NCI-H2081 (cell line): Measurements from ENCODE around the gene COL4A1.

Experiments used
- DNase-seq, 2 experiments: peaks; one replicate each; lab custom pipeline; 2025; lab: John Stamatoyannopoulos, UW

The COL4A1 gene

GRCh38 chr13:110133425-110134235, 173.3 kb downstream of the COL4A1 start:
- peak in 1 of 2 experiments; percentile 15 for DNase-seq

DNA sequence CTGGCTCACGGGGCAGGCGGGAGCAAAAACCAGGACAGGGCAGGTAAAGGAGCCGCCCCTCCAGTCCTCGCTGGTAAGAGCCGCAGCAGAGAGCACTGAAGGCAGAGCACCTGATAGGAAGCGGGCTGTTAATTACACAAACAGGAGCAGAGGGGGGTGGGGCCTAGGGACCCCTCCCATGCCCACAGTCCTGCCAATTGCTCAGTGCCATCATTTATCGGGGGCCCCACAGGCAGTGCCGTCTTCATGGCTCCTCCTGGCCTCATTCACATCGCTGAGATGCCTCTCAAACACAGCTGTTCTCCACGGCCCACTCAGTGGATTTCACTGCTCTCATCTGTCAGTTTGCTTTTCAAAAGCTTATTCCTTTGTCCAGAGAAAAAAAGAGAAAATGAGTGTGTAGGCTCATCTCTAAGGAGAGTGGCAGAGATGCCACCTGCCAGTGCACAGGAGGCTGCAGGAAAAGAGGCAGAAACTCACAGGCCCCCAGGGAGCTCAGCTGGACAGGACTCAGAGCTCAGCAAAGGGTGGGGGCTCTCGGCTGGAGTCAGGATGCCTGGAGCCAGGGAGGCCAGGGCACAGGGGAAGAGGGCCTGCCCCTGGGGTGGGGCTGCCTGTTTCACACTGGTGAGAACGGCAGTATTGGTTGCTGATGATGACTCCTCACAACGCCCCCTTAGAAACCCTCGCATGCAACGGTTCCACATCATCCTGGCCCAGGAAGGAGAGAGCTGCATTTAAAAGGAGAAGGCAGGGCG, 174.6 kb downstream of the COL4A1 start:
- no peak for DNase-seq

DNA sequence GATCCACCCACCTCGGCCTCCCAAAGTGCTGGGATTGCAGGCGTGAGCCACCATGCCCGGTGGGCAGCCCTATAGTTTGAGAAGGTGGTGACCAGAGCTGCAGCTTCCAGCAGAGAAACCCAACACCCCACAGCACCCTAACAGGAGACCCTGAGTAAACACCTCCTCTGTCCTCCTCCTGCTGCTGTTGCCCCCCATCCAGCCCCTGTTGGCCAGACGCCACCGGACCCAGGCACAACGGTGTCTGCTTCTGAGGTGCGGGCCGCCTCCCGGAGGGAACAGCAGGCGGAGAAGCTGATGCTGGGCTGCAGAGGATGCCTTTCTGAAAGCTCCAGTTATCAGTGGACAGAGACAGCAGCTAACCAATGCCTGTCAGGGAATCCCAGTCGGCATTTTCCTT, 175.5 kb downstream of the COL4A1 start:
- no peak for DNase-seq

GRCh38 chr13:110130431-110130830, 176.5 kb downstream of the COL4A1 start:
- no peak for DNase-seq

DNA sequence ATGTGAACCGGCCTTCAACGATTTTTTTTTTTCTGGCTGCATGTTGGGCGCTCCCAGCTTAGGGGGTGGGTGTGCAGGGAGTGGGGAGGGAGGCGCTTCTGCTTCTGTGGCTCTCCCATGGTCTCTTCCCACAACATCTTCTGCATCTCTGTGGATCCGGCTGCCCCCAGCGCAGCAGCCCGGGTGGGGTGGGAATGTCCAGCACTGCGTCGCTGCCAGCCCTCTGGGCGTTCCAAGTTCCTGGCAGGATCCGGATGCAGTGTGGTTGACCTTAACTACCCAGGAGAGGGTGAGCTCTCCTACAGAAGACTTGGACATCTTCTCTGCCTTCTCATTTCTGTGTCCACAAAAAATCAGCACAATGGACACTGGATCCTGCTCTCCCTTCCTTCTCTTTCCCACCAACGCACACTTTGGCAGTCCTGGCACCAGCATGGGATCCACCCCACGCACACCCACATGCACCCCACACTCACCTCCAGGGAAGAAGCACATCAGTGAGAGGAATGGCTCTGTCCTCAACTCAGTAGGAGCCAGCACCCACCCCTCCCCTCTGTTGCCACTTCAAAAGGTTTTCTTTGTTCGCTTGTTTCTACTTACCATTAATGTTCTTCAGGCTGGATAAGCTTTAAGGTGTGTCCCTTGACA, 177.3 kb downstream of the COL4A1 start:
- no peak for DNase-seq

- no peak for DNase-seq
Observed at GRCh38 chr13:110129076-110129475, 177.9 kb downstream of the COL4A1 start.

DNA sequence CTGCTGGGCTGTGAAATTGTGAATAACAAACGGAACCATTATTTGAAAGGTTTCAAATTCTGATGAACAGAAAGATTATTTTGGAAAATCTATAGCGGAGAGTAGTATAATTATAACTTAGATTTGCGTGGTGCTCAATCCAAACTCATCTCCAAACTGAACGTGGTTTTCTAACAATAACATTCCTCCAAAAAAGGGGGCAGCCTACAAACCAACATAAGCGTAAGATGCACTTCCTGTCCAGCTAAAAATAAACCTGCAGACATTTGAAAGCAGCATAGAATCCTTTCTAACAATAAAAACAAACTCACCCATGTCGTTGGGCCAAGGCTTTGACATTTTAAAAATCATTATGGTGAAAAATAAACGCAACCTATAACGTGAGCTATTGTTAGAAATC, 178.4 kb downstream of the COL4A1 start:
- no peak for DNase-seq

DNA sequence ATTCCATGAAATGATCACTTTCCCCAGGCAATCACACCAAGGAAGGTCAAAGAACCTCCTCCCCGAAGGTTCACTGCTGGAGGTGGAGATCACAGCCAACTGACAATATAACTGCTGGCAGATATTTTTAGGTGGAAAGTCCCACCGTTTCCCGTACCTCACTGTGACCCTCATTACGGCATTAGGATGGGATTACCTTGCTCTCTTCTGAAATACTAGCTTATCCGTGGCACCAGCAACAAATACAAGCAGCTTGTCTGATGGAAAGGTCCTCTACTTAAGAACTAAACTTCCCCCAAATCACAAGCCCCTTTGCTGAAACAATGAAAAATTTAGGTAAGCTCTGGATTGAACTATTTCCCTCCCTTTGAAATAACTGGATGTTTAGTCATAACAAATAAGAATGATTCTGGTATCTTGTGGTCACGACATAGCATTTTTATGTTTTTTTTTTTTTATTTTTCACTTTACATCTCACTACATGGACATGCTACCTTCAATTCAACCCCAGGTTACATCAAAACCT, 178.9 kb downstream of the COL4A1 start:
- no peak for DNase-seq

- DNase-seq: no peak
Observed at GRCh38 chr13:110126391-110126961, 180.5 kb downstream of the COL4A1 start.

GRCh38 chr13:110125613-110126272, 181.2 kb downstream of the COL4A1 start:
- DNase-seq: no peak

GRCh38 chr13:110125157-110125556, 181.8 kb downstream of the COL4A1 start:
- no peak for DNase-seq

- no peak for DNase-seq
Observed at GRCh38 chr13:110124201-110124940, 182.6 kb downstream of the COL4A1 start.

GRCh38 chr13:110123041-110123809, 183.7 kb downstream of the COL4A1 start:
- peak in 1 of 2 experiments; percentile 56 for DNase-seq

GRCh38 chr13:110121422-110122083, 185.4 kb downstream of the COL4A1 start:
- no peak for DNase-seq

- no peak for DNase-seq
Observed at GRCh38 chr13:110119935-110120905, 186.7 kb downstream of the COL4A1 start.

GRCh38 chr13:110118106-110118505, 188.9 kb downstream of the COL4A1 start:
- no peak for DNase-seq

- no peak for DNase-seq
Observed at GRCh38 chr13:110116072-110116487, 190.9 kb downstream of the COL4A1 start.

GRCh38 chr13:110115591-110115990, 191.4 kb downstream of the COL4A1 start:
- DNase-seq: no peak
